ENCODE data around the gene TMEM187.

Gene TMEM187

GRCh38 chrX:153956044-153956907, 16.3 kb upstream of the TMEM187 start:
- no peak for DNase-seq

DNA sequence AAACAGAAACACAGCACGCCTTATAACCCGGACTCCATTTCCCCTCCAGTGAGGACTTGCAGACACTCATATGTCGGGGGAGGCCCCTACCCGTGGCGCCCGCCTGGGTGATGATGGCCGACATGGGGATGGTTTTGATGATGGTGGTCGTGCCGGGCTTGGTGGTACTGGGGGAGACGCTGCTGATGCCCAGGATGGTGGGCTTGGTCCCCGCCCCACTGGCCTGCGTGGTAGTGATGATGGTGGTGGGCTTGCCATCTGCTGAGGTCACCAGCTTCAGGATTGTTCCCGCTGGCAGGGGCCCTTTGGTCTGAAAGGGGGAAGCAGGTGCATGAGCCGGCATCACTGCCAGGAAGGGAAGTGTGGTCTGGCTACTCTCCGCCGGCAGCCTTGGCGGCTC, 15.3 kb upstream of the TMEM187 start:
- no peak for DNase-seq

GRCh38 chrX:153958605-153959004, 13.9 kb upstream of the TMEM187 start:
- DNase-seq = no peak

GRCh38 chrX:153959649-153960048, 12.9 kb upstream of the TMEM187 start:
- DNase-seq = no peak

DNA sequence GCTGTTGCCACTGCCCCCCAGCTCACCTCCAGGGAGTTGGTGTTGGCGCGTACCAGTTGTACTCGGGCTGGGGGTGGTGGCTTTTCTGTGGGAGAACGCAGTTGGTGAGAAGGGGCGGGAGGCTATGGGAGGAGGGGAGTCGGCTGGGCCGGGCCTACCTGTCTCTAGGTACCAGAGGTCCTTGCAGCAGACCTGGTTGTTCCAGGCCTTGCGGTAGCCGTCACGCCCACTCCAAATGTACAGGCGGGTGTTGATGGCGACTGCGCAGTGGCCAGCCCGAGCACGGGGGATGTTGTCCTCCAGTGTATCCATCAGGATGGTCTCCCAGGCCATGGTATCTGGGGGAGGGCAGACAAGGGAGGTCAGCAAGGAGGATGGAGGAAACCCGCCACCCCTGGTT, 12.5 kb upstream of the TMEM187 start:
- DNase-seq = no peak

DNA sequence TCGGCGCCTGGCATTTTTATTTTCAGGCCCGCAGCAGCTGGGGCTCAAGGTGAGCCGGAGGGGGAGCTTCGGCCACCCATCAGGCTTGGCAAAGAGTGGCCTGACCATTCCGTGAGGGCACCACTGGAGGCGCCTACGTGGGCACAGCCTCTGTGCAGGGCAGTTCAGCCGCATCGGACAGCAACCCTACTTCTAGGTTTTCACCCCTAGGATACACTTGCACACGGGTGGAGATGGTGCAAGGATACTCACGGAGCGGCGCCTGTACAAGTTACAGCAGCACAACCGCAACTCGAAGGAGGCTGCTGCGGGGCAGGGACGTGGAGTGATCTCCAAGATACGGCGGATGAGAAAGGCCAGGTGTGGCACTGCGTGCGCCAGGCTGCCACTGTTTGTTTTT, 11.8 kb upstream of the TMEM187 start:
- no peak for DNase-seq

- DNase-seq = no peak
These were observed 11.3 kb upstream of the TMEM187 start for GRCh38 chrX:153961292-153961691.

- DNase-seq = no peak
These were observed 9.0 kb upstream of the TMEM187 start for GRCh38 chrX:153963546-153963945.

DNA sequence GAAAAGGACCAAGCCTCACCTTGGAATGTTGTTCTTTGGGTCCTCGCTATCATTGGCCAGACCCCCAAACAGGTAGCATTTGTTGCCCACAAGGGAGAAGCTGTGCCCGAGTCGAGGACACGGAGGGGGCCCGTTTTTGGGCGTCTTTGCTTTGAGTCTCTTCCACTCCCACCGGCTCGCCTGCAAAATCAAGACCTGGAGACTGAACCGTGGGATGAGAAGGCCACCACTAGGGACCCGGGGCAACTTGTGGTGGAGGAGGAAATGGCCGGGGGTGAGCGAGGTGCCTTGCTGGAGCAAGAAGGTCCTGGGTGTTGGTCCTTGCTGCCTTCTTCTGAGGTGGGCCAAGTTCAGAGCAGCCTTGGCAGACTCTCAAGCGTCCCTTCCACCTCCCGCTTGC, 8.4 kb upstream of the TMEM187 start:
- DNase-seq = no peak

DNA sequence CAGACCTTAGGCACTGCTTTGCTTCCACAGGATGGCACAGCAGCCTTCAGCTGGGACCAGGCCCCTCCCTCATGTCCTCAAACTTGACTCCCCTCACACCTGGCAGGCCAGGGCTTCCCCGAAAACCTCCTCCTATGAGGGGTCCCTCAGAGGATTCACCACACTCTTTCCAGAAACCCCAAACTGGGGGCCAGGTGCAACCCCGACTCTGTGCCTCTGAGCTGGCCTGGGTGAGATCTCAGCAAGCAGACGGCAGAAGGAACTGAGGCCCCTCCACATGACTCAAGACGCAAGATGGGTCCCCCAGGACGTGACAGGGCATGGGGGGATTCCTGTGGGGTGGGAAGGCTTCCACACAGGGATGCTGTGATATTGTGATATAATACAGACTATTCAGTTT, 7.1 kb upstream of the TMEM187 start:
- no peak for DNase-seq

DNA sequence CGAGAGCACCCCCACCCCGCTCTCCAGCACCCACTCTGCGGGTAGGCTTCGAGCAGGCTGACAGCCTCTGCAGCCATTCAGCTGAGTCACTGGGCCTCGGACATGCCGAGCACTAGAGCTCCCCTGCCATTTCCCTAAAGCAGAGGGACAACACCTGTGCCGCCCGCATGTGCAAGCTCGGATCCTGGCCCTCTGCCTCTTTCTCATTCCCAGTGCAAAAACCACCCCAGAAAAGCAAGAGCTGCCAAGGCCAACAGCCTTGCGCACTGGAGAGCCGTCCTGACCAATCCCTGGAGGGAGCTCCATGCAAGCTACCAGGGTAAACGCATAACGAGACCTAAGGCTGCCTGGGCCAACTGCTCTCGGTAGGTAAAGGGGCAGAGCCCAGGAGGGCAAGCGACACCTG, 6.3 kb upstream of the TMEM187 start:
- no peak for DNase-seq

GRCh38 chrX:153966841-153967535, 5.6 kb upstream of the TMEM187 start:
- DNase-seq = no peak

DNA sequence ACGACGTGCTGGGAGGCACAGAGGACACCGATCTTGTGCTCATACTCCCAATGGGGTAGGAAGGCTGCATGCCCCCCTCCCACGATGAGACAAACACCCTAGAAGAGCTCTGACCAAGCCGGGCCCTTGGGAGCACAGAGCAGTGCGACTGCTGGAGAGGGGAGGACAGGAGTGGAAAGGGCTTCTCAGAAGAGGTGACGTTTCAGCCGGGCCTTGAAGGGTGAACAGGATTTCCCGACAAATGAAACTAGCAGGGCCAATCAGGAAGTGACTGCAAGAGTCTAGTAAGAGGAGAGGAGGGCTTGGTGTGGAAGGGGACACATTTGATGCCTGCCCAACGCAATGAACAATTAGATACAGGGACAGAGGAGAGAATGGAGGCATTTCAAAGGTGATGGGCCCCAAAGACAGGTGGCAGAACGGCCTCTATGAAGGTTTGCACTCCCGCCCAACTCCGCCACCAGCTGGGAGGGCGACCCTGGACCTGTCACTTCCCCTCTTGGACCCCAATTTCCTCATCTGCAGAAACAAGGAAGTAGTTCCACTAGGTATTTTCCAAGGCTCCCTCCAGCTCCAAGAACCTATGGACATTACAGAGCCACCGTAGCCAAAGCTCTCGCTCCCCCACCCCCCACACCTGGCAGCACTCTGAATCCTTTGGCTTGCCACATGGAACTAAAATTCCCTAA, 4.9 kb upstream of the TMEM187 start:
- peak; percentile 57 for DNase-seq

DNA sequence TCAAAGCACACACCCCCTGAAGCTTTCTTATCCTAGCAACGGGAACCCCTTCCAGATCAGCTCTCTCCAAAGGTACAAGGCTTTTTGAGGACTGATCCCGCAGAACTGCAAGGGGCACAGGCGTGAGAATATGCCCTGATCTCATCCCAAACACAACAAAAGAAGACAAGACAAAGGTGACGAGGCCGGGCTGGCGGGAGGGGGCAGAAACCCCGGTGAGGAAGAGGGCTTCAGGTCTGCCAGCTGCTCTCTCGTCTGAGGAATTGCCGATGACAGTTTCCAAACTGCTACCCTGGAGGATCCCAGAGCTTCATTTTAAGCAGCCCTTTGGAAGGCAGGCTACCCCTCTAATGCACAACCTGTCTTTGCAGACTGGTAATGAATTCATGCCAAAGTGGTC, 4.3 kb upstream of the TMEM187 start:
- DNase-seq = no peak

DNA sequence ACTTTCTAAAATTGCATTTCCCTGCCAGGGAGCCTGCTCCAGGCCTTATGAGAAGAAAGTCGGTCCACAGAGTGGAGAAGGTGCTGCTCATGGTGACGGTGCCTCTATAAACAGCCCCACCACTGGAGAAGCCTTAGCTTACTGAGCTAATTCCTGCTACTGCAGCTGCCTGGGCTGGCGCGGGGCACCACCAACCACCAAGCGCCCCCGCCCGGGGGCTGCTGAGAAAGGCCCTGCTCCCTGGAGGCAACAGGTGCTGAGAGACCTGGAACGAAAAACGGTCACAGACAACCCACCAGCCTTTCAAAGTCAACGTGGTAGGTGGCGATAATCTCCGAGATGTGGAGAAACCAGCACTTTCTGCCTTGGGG, 3.8 kb upstream of the TMEM187 start:
- DNase-seq = no peak

- no peak for DNase-seq
These were observed 3.2 kb upstream of the TMEM187 start for GRCh38 chrX:153969125-153969903.

DNA sequence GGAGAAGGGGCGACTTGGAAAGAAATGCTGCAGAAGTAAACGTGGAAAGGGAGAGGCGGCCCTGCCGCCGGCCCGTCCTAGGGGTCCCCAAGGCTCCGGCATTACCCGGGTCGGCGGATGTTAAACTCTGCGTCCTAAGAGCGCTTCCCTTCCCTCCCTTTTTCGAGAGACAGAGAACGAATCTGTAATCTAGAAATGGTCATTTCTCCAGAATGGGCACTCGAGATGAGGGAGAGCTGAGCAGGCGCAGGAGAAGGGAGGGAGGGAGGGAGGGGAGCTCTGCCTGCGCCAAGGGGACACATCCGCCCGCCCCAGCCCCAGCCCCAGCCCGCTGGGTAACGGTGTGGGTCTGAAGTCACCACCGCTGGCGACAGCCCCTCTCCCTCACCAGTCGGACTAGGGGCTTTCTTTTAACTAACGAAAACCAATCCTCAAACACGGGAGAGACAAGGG, 2.6 kb upstream of the TMEM187 start:
- DNase-seq = no peak

DNA sequence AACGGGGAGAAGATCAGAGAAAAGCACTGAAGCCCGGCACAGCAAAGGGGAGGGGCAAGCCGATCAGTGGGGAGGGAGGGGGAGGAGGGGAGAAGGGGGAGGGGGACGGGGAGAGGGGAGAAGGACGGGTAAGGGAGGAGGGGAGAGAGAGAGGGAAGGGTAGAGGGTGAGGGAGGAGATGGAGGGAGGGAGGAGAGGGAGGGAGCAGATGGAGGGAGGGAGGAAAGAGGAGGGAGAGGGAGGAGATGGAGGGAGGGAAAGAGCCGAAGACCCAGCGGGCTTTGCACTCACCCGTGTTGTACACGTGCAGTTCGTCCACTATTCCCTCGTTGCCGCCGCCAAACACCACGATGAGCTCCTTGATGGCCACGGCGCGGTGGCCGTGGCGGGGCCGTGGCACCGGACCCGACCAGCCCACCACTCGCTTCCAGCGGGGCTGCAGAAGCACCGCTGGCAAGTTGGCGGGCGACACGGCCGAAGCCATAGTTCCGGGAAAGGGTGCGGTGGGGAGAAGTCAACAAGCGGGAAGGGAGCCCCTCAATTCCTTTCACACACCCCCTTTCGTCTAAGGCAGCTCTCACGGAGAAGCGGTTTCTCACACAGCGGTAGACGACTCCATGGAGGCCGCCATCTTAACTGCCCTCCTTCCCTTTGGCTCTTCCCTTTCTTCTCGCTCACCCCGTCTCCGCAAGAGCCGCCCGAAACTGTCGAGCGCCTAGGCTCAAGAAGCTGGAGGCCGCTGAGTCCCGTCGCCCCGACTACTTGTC, 2.0 kb upstream of the TMEM187 start:
- no peak for DNase-seq

DNA sequence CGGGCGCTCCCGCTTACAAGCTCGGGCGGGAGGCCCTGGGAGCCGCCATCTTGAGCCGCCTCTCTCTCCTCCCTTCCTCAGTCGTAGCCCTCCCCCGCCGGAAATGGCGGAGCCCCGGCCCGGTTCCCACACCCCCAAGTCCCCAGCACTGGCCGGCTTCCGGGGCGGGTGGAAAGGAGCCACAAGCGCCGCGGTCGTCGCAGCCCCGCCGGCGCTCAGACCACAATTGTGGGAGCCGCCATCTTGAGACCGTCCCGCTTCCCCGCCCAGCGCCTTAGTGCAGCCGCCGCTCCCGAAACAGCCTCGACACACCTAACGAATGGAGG, 1.5 kb upstream of the TMEM187 start:
- peak; percentile 86 for DNase-seq

DNA sequence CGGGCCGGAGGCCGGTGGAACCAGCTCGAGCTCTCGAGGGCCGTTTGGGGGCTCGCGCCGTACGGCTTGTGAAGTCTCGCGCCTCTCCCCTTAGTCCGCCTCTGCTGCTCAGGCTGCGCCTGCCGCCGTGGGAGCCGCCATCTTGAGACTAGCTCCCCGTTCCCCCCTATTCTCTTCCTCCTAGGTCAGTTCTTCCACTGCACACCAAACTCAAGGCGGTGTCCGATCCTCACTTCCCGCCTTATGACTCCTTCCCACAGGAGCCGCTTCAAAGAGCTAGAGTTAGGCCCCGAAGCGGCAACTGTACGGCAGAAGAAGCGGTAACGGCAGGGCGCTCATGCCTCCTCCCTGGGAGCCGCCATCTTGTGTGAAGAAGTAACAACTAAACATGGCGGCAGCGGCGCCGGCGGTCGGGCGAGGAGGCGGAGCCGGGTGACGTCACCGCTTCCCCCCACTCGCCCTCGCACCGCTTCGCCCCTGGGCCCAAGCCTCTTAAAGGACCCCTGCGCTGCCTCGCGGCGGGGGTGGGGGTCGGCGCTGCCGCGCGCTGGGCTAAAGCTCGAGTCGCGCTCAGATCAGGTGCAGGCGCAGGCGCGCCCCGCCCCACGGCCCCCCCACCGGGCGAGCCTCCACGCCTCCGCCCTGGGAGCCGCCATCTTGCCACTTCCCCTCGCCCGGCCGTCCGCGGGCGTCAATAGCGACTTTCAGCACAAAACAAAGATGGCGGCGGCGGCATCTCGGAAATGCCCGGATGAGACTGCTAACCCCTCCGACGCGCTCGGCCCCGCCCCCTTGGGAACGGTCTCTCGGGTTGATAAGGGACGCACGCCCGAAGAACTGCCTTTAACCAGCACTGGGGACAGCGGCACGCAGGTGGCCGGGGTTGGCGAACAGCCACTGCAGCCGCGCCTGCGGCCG, 845 bp upstream of the TMEM187 start, which contains the start of gene HCFC1:
TSS of gene HCFC1 (minus strand) at position 369 of the 918 bp plus-strand sequence. CDS start 978 bp downstream, outside the sequence.
- peak; percentile 90 for DNase-seq

Measured in inflammatory macrophage treated with lipopolysaccharide for 4 hours (primary cell).